HepG2 (cell line): ENCODE results near the gene SLC9A5. TPM values are rescaled to one million over a fixed set of nuclear protein-coding genes. Genes with fewer than 3 reads are reported as not detected.
A peak's percentile ranks its signal among the peaks of the same experiment; 100 is the strongest.

Source experiments
- ATAC-seq: fragments of 200-7000 bp; cut with Tn5 transposase; 3 replicates; pipeline ENCODE4 v1.9.1; 2020; ENCODE audit warnings: mild to moderate bottlenecking, moderate library complexity
- BruUV-seq: library from RNA; stranded (reverse); fragments of 400-500 nt; replicated peaks from 2 replicates; lab custom pipeline; 2021; lab: Mats Ljungman, UMichigan
- CTCF ChIA-PET: fragments of 300-600 bp; formaldehyde crosslinking; extraction: SDS; loops from one replicate; lab custom pipeline; 2021; ENCODE audit warnings: low total read pairs, inconsistent platforms, low intra/inter-chr PET ratio; lab: Yijun Ruan, JAX
- POLR2A ChIA-PET: fragments of 350-600 bp; sonication (Branson Sonifier 250); formaldehyde crosslinking; loops from one replicate; lab custom pipeline; 2020; ENCODE audit warnings: antibody characterized with exemption, inconsistent platforms; lab: Yijun Ruan, JAX
- DNase-seq: peaks from one replicate; pipeline ENCODE4 v3.0.0-alpha.2; 2015; ENCODE audit warnings: low spot score
- FAIRE-seq: peaks from 3 replicates; lab custom pipeline; 2011; peaks lifted over from hg19 to GRCh38; lab: Jason Lieb, UNC
- H2AFZ ChIP-seq: one replicate; pipeline ENCODE4 v1.6.1; 2011; ENCODE audit warnings: low read length, inconsistent platforms
- H3K27ac ChIP-seq: fragments of 300-600 bp; 3 replicates; pipeline ENCODE4 v1.8.0; 2011; ENCODE audit warnings: mixed run types, mild to moderate bottlenecking, mixed read lengths, low read length, inconsistent platforms; ENCODE audit not compliant: insufficient read depth; ENCODE audit errors: extremely low read length
- H3K27me3 ChIP-seq, 2 experiments: fragments of 200-600 bp in 1 of 2; 2 replicates in 1 of 2; 3 replicates in 1 of 2; pipeline versions ENCODE4 v1.6.0 to v1.8.0; 2011; ENCODE audit warnings: low read length in 2 of 2, mild to moderate bottlenecking in 2 of 2, moderate library complexity in 2 of 2, inconsistent platforms in 1 of 2; ENCODE audit not compliant: insufficient read depth in 2 of 2, control insufficient read depth in 1 of 2
- H3K36me3 ChIP-seq, 2 experiments: fragments of 200-600 bp in 1 of 2; replicated peaks in 1 of 2; 2 replicates in 1 of 2; 3 replicates in 1 of 2; pipeline versions ENCODE4 v1.5.1 to v1.8.0; 2011; ENCODE audit warnings: low read length in 2 of 2, inconsistent platforms in 1 of 2; ENCODE audit not compliant: insufficient read depth in 2 of 2, control insufficient read depth in 1 of 2
- H3K4me1 ChIP-seq: 2 replicates; pipeline ENCODE4 v1.5.1; 2012; ENCODE audit warnings: low read length, inconsistent platforms; ENCODE audit not compliant: insufficient read depth
- H3K4me2 ChIP-seq: 2 replicates; pipeline ENCODE4 v1.6.0; 2011; ENCODE audit warnings: low read depth, low read length, inconsistent platforms
- H3K4me3 ChIP-seq, 3 experiments: fragments of 200-600 bp in 1 of 3; sonication (generic), shearing (Covaris generic) in 1 of 3; replicated peaks in 1 of 3; 2 replicates each; pipeline ENCODE4 v1.5.1; 2011 to 2016; ENCODE audit warnings: low read length in 3 of 3, inconsistent platforms in 2 of 3, low read depth in 2 of 3, mild to moderate bottlenecking in 2 of 3, control low read depth in 1 of 3, mixed read lengths in 1 of 3; ENCODE audit not compliant: insufficient read depth in 1 of 3
- H3K79me2 ChIP-seq: one replicate; pipeline ENCODE4 v1.6.1; 2011; ENCODE audit warnings: low read length, inconsistent platforms; ENCODE audit not compliant: insufficient read depth
- H3K9ac ChIP-seq: 2 replicates; pipeline ENCODE4 v1.6.0; 2011; ENCODE audit warnings: mild to moderate bottlenecking, low read depth, low read length, inconsistent platforms; ENCODE audit not compliant: insufficient read depth
- H3K9me3 ChIP-seq: 2 replicates; pipeline ENCODE4 v1.5.1; 2012; ENCODE audit warnings: mild to moderate bottlenecking, low read length
- H4K20me1 ChIP-seq: 2 replicates; pipeline ENCODE4 v1.6.0; 2011; ENCODE audit warnings: inconsistent platforms, mild to moderate bottlenecking, low read length, moderate library complexity; ENCODE audit not compliant: insufficient read depth
- BCL6 ChIP-seq: IDR thresholded peaks from 2 replicates; pipeline ENCODE4 v1.6.1; 2016; ENCODE audit warnings: missing genetic modification reagents, missing compliant biosample characterization
- CBX1 ChIP-seq: IDR thresholded peaks from one replicate; pipeline ENCODE4 v1.6.1; 2016; ENCODE audit warnings: antibody characterized with exemption, low read depth
- HNRNPH1 ChIP-seq: fragments of 200-400 bp; formaldehyde crosslinking; optimal IDR thresholded peaks from 2 replicates; pipeline ENCODE3; 2017; ENCODE audit warnings: mild to moderate bottlenecking, low read depth, low read length
- IKZF1 ChIP-seq: fragments of 450-650 bp; IDR thresholded peaks from 2 replicates; pipeline ENCODE4 v1.7.1; 2016
- KDM5B ChIP-seq: sonication (generic); formaldehyde crosslinking; IDR thresholded peaks from 2 replicates; pipeline ENCODE4 v1.4.0; 2020; ENCODE audit warnings: missing genetic modification reagents, mild to moderate bottlenecking, borderline replicate concordance
- KMT2B ChIP-seq: IDR thresholded peaks from 2 replicates; pipeline ENCODE4 v1.6.1; 2016; ENCODE audit warnings: missing genetic modification reagents, missing compliant biosample characterization
- MEIS1 ChIP-seq: sonication (generic); formaldehyde crosslinking; IDR thresholded peaks from 2 replicates; pipeline ENCODE4 v1.9.0; 2021; ENCODE audit warnings: mild to moderate bottlenecking, missing genetic modification reagents, moderate library complexity, borderline replicate concordance
- SMAD1 ChIP-seq: sonication (generic); formaldehyde crosslinking; IDR thresholded peaks from 2 replicates; pipeline ENCODE4 v1.4.0; 2020; ENCODE audit warnings: missing genetic modification reagents, low read depth, mild to moderate bottlenecking, borderline replicate concordance
- THYN1 ChIP-seq: sonication (generic); formaldehyde crosslinking; IDR thresholded peaks from 2 replicates; pipeline ENCODE4 v1.8.1; 2023; ENCODE audit warnings: low read depth, mild to moderate bottlenecking, moderate library complexity, missing genetic modification reagents, borderline replicate concordance
- ZFP82 ChIP-seq: sonication (generic); formaldehyde crosslinking; IDR thresholded peaks from 2 replicates; pipeline ENCODE4 v1.5.1; 2020; ENCODE audit warnings: mild to moderate bottlenecking, missing genetic modification reagents, borderline replicate concordance
- ZNF230 ChIP-seq: sonication (generic); formaldehyde crosslinking; IDR thresholded peaks from 2 replicates; pipeline ENCODE4 v1.4.0; 2020; ENCODE audit warnings: mild to moderate bottlenecking, missing genetic modification reagents
- ZNF343 ChIP-seq: sonication (generic); formaldehyde crosslinking; IDR thresholded peaks from 2 replicates; pipeline ENCODE4 v1.4.0; 2020; ENCODE audit warnings: mild to moderate bottlenecking, missing genetic modification reagents
- ZNF564 ChIP-seq: sonication (generic); formaldehyde crosslinking; IDR thresholded peaks from 2 replicates; pipeline ENCODE4 v1.8.1; 2023; ENCODE audit warnings: mild to moderate bottlenecking, missing genetic modification reagents
- ZNF841 ChIP-seq: sonication (generic); formaldehyde crosslinking; IDR thresholded peaks from 2 replicates; pipeline ENCODE4 v1.8.1; 2023; ENCODE audit warnings: missing genetic modification reagents, borderline replicate concordance
- ZSCAN30 ChIP-seq: sonication (generic); formaldehyde crosslinking; IDR thresholded peaks from 2 replicates; pipeline ENCODE4 v1.5.0; 2020; ENCODE audit warnings: mild to moderate bottlenecking, missing genetic modification reagents
- WGBS: methylation state at CpG from one replicate; pipeline ENCODE4 v1.1.6; 2017; ENCODE audit warnings: low lambda C conversion rate; 5-methylcytosine and 5-hydroxymethylcytosine counted together
- in situ Hi-C: cut with HindIII; loops from 2 replicates; pipeline ENCODE4 v1.10.0; 2017; ENCODE audit warnings: low pct_unique_long_range_greater_than_20kb; ENCODE audit not compliant: extremely low pct_ligation_motif_present
- intact Hi-C: fragments of 100-400 bp; cut with micrococcal nuclease; formaldehyde crosslinking; loops from one replicate; pipeline ENCODE4 v1.10.0; 2022; ENCODE audit not compliant: unreplicated experiment
- polyA plus RNA-seq, 8 experiments: library from polyadenylated mRNA; depleted of rRNA in 3 of 8; stranded (reverse) in 7 of 8; unstranded in 1 of 8; fragments of >200 nt; fragmentation: Illumina TruSeq in 4 of 8; extraction: Trizol in 4 of 8; gene quantifications; 2 replicates each; pipeline versions ENCODE4 v1.2.1 to v1.2.3, GENCODE V29; 2011 to 2016; ENCODE audit warnings: low read depth in 4 of 8, missing spikeins in 1 of 8, mixed read lengths in 1 of 8; ENCODE audit not compliant: insufficient read depth in 1 of 8
- total RNA-seq, 5 experiments: library from RNA; depleted of rRNA; stranded (reverse); fragments of >200 nt; fragmentation: Illumina TruSeq; extraction: Trizol; gene quantifications; 2 replicates each; pipeline ENCODE4 v1.2.3, GENCODE V29; 2016; ENCODE audit warnings: low read depth in 1 of 5
- TF ChIP-seq, protein P1 (sequence below): sonication (generic); formaldehyde crosslinking; IDR thresholded peaks from 2 replicates; pipeline ENCODE4 v1.4.0; 2020; ENCODE audit warnings: missing genetic modification reagents
- TF ChIP-seq, protein P2 (sequence below): conservative IDR thresholded peaks from 2 replicates; pipeline ENCODE4 v1.6.1; 2018; ENCODE audit warnings: missing genetic modification reagents

The SLC9A5 gene
- total and polyA plus RNA-seq, 2 of the 13 experiments (the other 11 are each of a cell fraction or from before 2014, with no cell fraction given): 0.58 to 1.4 TPM

DNA sequence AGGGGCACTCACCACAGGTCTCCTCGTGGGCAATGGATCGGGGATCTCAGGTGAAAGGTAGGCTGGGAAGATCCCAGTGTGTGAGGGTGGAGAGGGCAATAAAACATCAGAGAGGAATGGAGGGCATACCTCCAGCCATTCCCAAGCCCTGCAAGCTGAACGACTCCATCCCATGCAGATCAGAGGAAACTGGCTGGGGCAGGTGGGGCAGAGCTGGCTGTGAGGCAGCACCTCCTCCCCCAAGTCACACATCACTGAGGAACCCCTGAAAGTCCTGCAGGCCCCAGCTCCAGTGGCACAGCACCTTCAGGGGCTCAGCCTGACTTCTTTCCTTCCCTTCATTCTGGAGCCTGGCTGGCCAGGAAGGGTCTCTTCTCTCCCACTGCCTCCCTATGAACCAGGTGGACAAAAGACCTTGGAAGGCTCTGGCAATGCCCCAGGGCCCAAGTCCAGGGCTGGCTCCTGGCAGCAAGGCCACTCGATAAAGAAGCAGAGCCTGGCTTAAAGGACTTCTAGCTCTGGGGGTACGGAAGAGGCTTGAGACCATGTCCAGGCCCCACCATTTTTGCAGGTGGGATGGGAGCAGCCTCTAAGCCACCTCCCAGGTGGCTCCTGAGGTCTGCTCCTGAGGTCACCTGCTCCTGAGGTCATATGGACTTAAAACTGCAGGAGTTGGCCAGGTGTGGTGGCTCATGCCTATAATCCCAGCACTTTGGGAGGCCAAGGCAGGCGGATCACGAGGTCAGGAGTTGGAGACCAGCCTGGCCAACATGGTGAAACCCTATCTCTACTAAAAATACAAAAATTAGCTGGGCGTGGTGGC, 35.4 kb upstream of the SLC9A5 start (continued):
- TF ChIP-seq KDM5B (CRISPR knock-in tag) (peak; percentile 43), ZSCAN30 (no peak), HNRNPH1 (no peak), SMAD1 (CRISPR knock-in tag) (no peak), ZNF343 (CRISPR knock-in tag) (no peak), CBX1 (no peak)

DNA sequence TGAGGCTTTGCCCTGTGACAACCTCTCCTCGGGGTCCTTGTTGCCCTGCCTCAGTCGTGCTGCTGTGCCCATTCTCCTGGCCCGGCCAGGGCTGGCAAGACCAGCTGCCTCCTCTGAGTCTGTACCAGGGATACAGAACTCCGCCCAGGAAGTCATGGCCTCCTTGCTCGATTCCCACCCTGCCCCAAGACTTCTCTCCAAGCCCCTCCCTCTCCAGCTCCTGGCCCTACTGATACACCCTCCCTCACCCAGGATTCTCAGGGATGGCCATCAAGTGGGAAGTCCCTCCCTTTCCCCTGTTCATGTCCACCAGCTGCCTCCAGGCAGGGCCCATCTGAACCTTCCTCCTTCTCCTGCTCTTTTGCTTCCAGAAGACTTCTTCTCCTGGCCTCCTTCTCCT, 33.1 kb upstream of the SLC9A5 start:
- ATAC-seq (no peak), FAIRE-seq (no peak), DNase-seq (no peak)
- CTCF ChIA-PET: no interaction called here
- Histone ChIP-seq H3K27me3 (peaks cover 0 to 2% of the 10 kb centered on the region in 2 experiments; a peak in 1 of 5 replicates), H3K9me3 (no peaks in the 10 kb centered on the region), H3K9ac (no peak overlapping the region), H3K79me2 (no peaks in the 10 kb centered on the region), H3K4me2 (no peak overlapping the region), H3K27ac (no peak overlapping the region), H3K4me1 (peaks cover 24% of the 10 kb centered on the region), H3K36me3 (no peaks in the 10 kb centered on the region), H4K20me1 (no peaks in the 10 kb centered on the region), H3K4me3 (no peak overlapping the region), H2AFZ (no peak overlapping the region)
- intact Hi-C loops (no loop called here), in situ Hi-C loops (no loop called here)
- BruUV-seq: no TSS peak
- 28% methylated on average over 5 of the region's 5 CpGs for WGBS
- POLR2A ChIA-PET: interaction anchor here (1.7 kb wide), 1 partner anchor 11 kb away, joined by 6 read pairs; the partner anchor contains the start of gene TMEM208
- TF ChIP-seq ZNF564 (CRISPR knock-in tag): no peak
- TF ChIP-seq ZNF230 (CRISPR knock-in tag): no peak
- no peak for TF ChIP-seq MEIS1 (CRISPR knock-in tag)
- TF ChIP-seq IKZF1: no peak
- no peak for TF ChIP-seq ZNF841 (CRISPR knock-in tag)
- TF ChIP-seq, protein P1, sequence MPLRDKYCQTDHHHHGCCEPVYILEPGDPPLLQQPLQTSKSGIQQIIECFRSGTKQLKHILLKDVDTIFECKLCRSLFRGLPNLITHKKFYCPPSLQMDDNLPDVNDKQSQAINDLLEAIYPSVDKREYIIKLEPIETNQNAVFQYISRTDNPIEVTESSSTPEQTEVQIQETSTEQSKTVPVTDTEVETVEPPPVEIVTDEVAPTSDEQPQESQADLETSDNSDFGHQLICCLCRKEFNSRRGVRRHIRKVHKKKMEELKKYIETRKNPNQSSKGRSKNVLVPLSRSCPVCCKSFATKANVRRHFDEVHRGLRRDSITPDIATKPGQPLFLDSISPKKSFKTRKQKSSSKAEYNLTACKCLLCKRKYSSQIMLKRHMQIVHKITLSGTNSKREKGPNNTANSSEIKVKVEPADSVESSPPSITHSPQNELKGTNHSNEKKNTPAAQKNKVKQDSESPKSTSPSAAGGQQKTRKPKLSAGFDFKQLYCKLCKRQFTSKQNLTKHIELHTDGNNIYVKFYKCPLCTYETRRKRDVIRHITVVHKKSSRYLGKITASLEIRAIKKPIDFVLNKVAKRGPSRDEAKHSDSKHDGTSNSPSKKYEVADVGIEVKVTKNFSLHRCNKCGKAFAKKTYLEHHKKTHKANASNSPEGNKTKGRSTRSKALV (CRISPR knock-in tag): no peak
- no peak for TF ChIP-seq THYN1 (CRISPR knock-in tag)
- no peak for TF ChIP-seq KMT2B
- no peak for TF ChIP-seq KDM5B (CRISPR knock-in tag)
- no peak for TF ChIP-seq ZFP82 (CRISPR knock-in tag)
- TF ChIP-seq, protein P2, sequence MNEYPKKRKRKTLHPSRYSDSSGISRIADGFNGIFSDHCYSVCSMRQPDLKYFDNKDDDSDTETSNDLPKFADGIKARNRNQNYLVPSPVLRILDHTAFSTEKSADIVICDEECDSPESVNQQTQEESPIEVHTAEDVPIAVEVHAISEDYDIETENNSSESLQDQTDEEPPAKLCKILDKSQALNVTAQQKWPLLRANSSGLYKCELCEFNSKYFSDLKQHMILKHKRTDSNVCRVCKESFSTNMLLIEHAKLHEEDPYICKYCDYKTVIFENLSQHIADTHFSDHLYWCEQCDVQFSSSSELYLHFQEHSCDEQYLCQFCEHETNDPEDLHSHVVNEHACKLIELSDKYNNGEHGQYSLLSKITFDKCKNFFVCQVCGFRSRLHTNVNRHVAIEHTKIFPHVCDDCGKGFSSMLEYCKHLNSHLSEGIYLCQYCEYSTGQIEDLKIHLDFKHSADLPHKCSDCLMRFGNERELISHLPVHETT: no peak
- TF ChIP-seq BCL6 (CRISPR knock-in tag): no peak
